EL (cell line): ENCODE measurements around the gene KCTD21.

Experiments used
- DNase-seq: peaks from one replicate; pipeline ENCODE4 v3.0.0-alpha.2; 2016

Gene KCTD21

GRCh38 chr11:78218707-78219492 is 30.5 kb upstream of the KCTD21 start:
- DNase-seq, result no peak

- DNase-seq, result no peak
Measured at GRCh38 chr11:78217650-78218541, 29.5 kb upstream of the KCTD21 start.

- peak; percentile 9 for DNase-seq
Measured at GRCh38 chr11:78216571-78217287, 28.3 kb upstream of the KCTD21 start.

- no peak for DNase-seq
Measured at GRCh38 chr11:78216021-78216420, 27.6 kb upstream of the KCTD21 start.

DNA sequence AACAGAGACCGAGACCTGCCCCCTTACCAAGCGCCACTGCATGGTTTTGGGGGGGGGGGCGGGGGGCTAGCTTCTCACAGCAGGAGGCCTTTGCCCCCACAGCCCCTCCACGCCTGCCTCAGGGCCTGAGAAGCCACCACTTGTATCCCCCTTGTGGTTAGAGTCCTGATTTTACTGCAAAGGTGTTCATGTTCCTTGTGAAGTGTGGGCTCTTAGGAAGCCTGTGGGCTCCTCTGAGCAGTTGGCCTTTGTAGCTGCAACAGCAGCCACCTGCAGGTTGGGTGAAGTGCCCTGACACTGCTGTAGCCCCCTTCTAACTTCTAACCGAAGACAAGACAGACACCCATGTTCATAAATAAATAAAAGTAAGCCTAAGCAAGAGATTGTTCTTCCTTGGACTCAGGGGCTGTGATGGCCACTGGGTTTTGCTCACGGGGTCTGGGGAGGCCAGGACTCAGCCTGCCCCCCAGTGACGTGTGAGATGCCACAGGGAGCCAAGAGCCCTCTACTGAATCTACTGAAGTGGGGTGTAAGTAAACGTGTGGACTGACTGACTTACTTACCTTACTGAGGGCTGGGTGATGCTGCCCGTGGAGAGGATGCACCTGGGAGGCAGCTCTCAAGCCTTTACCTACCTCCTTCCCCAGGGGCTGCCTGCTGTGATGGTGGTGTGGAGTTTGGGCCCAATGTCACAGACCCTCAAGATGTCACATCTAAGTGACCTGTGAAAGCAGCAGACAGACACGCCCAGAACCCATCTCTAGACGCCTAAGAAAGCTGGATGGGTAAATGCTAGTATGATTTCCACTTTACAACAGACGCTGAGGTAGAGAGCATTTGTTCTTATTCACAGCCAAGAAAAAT is 26.1 kb upstream of the KCTD21 start:
- no peak for DNase-seq

- no peak for DNase-seq
Measured at GRCh38 chr11:78213526-78214330, 25.3 kb upstream of the KCTD21 start.

DNA sequence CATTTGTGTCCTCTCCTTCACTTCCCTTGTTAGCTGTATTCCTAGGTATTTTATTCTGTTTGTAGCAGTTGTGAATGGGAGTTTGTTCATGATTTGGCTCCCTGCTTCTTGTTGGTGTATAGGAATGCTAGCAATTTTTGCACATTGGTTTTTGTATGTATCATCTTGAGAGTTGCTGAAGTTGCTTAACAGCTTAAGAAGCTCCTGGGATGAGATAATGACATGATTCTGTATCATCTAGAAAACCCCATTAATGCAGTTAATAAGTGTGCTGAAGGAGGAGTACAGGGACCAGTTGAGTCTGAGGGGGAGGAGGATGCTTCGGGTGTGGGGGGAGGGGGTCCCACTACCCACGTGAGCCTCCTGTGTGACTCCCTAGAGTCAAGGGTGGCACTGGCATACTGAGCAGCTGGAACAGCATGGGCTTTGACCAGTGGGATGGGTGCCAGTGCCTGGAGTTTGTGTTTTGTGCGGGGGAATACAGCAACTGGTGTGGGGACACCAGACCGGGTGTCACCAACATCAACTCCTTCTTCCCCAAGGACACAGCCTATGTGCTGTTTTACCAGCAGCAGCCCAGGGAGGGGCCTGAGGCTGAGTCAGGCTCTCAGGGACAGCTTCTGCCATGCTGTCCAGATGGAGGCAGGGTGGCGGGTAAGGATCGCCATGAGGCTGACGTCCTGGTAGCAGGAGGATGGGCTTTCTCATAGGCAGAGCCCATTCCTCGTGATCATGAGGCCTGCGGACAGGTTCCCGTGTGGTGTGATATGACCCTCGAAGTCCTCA is 24.4 kb upstream of the KCTD21 start:
- DNase-seq, result no peak

DNA sequence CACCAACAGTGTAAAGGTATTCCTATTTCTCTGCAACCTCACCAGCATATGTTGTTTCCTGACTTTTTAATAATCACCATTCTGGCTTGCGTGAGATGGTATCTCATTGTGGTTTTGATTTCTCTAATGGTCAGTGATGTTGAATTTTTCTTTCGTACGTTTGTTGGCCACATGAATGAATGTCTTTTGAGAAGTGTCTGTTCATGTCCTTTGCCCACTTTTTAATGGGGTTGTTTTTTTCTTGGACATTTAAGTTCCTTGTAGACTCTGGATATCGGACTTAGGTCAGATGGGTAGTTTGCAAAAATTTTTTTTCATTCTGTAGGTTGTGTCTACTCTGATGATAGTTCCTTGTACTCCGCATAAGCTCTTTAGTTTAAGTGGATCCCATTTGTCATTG is 23.1 kb upstream of the KCTD21 start:
- DNase-seq, result no peak

DNA sequence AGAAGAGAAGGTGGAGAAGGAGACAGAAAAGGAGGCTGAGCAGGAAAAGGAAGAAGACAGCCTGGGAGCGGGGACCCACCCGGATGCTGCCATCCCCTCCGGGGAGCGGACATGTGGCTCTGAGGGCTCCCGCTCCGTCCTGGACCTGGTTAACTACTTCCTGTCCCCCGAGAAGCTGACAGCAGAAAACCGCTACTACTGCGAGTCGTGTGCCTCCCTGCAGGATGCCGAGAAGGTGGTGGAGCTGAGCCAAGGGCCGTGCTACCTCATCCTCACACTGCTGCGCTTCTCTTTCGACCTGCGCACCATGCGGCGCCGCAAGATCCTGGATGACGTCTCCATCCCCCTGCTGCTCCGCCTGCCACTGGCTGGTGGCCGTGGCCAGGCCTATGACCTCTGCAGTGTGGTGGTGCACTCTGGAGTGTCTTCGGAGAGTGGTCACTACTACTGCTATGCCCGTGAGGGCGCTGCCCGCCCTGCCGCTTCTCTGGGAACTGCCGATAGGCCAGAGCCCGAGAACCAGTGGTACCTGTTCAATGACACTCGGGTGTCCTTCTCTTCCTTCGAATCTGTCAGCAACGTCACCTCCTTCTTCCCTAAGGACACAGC is 21.7 kb upstream of the KCTD21 start:
- no peak for DNase-seq

DNA sequence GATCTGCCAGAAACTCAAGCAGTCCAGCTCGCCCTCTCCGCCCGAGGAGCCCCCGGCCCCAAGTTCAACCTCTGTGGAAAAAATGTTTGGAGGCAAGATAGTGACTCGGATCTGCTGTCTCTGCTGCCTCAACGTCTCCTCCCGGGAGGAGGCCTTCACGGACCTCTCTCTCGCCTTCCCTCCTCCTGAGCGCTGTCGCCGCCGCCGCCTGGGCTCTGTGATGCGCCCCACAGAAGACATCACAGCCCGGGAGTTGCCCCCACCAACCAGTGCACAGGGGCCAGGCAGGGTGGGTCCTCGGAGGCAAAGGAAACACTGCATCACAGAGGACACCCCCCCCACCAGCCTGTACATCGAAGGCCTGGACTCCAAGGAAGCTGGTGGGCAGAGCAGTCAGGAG is 21.1 kb upstream of the KCTD21 start:
- no peak for DNase-seq

- peak; percentile 25 for DNase-seq
Measured at GRCh38 chr11:78208257-78209165, 20.1 kb upstream of the KCTD21 start.

- DNase-seq, result no peak
Measured at GRCh38 chr11:78207532-78208256, 19.3 kb upstream of the KCTD21 start.

DNA sequence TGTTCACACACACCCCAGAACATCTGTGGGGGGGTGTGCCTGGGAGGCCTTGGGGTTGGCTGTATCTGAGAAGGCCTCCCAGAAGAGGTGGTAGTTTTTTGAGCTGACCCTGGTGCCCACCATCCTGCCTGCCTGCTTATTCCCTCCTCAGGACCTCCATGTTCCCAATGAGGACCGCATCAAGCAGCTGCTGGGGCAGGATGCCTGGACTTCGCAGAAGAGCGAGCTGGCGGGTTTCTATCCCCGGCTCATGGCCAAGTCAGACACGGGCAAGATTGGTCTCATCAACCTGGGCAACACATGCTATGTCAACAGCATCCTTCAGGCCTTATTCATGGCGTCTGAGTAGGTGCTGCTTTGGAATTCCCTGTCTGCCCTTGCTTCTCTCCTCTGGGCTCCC is 17.3 kb upstream of the KCTD21 start:
- DNase-seq, result no peak

GRCh38 chr11:78205256-78205655 is 16.8 kb upstream of the KCTD21 start:
- no peak for DNase-seq

DNA sequence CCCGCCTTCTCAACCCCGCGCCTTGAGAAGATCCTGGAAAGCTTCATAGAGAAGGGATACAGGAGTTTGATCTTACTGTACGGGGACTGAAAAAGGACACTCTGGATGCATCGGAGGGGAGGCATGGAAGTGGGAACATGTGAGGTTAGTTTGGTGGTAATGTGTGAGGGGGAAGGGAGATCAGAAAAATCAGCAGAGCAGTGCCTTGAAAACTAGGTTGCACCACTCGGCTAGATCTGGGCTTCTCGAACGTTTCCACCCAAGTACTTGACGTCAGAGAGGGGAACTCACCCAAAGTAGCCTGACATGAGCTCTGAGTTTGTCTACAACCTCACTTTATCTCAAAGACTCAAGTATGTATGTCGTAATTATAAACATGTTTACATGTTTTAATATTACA is 14.8 kb upstream of the KCTD21 start:
- DNase-seq, result no peak

DNA sequence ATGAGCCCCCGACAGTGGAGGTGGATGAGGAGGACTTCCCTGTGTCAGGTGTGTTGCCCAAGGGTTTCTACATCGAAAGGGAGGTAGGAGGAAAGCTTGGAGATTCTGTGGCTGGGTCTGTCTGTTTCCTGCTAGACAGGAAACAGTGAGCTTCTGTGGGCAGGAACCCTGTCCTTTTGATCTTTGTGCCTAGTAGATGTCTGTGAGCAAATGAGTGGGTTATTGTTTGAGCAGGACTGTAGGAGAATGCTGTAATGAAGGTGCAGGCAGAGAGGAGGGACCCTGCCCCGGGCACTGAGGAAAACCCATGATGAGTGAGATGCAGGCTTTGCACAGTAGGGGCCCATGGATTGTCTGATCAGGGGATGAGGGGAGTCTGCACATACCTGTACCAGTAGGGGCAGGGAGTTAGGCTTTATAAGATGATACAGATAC is 14.3 kb upstream of the KCTD21 start:
- DNase-seq, result no peak

DNA sequence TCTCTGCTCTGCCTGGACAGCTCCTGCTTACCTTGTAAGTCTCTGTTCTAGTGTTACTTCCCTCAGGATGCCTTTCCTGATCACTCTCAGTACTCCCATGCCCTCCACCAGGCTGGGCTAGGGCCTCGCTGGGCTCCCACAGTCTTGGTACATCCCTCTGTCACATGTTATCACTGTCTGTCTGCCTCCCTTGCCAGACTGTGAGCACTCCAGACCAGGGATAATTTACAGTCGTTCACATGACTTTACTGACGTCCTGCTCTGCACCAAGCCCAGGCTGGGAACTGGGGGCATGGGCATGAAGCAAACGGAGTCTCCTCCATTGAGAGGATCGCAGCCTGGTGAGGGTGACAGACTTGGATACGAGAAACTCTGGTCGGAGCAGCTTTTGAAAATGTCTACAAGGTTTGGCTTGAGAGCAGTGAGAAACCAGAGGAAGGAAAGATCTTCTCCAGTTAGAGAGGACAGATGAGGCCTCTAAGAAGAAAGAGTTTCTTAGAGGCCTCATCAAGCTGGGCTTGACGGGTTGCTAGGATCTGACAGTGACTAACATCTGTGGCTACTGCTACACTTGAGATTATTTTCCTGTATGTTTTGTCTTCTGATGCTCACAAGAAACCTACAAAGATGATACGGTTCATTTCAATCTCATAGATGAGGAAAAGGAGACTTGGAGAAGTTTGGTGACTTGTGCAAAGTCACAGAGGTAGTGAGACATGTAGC is 12.8 kb upstream of the KCTD21 start:
- DNase-seq, result no peak

DNA sequence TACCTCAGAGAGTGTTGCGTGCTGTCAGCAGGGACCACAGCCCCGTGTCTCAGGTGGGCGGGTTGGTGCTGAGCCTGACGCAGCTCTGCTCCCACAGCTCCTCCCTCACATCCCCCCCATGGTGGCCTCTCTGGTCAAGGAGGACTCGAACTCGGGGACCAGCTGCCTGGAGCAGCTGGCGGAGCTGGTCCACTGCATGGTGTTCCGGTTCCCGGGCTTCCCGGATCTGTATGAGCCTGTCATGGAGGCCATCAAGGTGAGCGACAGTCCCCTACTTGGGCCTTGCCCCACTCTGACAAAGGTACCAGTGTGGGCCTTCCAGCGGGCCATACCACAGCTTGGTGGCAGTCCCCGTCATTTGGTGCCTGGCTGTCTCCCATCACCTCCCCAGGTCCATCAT is 12.1 kb upstream of the KCTD21 start:
- no peak for DNase-seq
